ENCODE measurements around the gene GALNT2. TPM values are rescaled to one million over a fixed set of nuclear protein-coding genes. Genes with fewer than 3 reads are reported as not detected.

GALNT2 gene
- total RNA-seq, 1 experiment from 2014 or later: 141 TPM

DNA sequence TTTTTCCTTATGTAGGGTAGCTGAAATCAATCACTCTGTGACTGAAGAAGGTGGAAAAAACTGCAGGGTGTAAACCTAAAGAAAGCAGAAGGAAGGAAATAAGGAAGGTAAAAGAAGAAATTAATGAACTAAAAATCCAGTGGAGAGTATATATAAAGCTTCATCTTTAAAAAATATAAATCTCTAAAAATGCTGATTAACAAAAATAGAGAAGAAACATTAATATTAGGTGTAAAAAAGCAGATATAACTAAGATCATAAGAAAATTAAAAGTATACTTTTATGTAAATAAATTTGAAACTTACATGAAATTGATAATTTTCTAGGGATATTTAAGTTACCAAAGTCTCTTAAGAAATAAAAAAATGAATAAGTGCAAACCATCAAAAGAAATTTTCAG, 159.8 kb downstream of the GALNT2 start:
- H3K4me3 Mint-ChIP-seq (ENCODE audit: low read depth, unreplicated experiment): no peak overlapping the region
- intact Hi-C loops (cut with micrococcal nuclease; ENCODE audit: unreplicated experiment): no loop called here
- no peaks in the 10 kb centered on the region for H3K4me1 Mint-ChIP-seq (ENCODE audit: low read depth, unreplicated experiment)
- H3K9me3 Mint-ChIP-seq (ENCODE audit: low read depth, unreplicated experiment): no peaks in the 10 kb centered on the region
- BruUV-seq (replicated peaks): no TSS peak
- DNase-seq: no peak
- CTCF ChIA-PET: no interaction called here
- H3K27ac Mint-ChIP-seq (ENCODE audit: unreplicated experiment): no peak overlapping the region
- TF ChIP-seq, protein P1, sequence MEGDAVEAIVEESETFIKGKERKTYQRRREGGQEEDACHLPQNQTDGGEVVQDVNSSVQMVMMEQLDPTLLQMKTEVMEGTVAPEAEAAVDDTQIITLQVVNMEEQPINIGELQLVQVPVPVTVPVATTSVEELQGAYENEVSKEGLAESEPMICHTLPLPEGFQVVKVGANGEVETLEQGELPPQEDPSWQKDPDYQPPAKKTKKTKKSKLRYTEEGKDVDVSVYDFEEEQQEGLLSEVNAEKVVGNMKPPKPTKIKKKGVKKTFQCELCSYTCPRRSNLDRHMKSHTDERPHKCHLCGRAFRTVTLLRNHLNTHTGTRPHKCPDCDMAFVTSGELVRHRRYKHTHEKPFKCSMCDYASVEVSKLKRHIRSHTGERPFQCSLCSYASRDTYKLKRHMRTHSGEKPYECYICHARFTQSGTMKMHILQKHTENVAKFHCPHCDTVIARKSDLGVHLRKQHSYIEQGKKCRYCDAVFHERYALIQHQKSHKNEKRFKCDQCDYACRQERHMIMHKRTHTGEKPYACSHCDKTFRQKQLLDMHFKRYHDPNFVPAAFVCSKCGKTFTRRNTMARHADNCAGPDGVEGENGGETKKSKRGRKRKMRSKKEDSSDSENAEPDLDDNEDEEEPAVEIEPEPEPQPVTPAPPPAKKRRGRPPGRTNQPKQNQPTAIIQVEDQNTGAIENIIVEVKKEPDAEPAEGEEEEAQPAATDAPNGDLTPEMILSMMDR (IDR thresholded peaks at IDR 0.05; ENCODE audit: unreplicated experiment): no peak
- H3K27me3 Mint-ChIP-seq (ENCODE audit: unreplicated experiment): no peaks in the 10 kb centered on the region
- no peaks in the 10 kb centered on the region for H3K36me3 Mint-ChIP-seq (ENCODE audit: insufficient read depth, unreplicated experiment)

DNA sequence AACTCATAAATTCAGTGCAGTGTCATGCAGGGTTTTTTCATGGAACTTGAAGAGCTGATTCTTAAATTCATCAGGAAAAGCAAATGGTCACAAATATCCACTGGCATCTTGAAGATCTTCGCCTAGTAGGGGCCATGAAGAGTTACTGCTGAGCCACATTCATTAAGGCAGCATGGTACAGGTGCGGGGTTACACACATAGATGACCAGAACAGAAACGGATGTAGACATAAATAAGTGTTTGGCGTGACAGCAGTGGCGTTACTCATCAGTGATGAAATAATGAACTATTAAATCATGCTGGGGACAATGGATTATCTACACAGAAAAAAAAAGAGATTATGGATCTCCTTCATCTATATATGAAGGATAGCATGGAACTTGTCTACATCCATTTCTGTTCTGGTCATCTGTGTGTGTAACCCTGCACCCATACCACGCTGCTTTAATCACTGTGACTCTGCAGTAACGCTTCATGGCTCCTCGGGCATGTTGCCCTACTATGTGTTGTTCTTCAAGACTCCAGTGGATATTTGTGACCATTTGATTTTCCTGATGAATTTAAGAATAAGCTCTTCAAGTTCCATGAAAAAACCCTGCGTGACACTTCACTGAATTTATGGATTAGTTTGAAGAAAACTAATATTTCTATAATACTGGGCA, 161.3 kb downstream of the GALNT2 start:
- no peaks in the 10 kb centered on the region for H3K27me3 Mint-ChIP-seq (ENCODE audit: unreplicated experiment)
- no peaks in the 10 kb centered on the region for H3K4me1 Mint-ChIP-seq (ENCODE audit: low read depth, unreplicated experiment)
- TF ChIP-seq, protein P1 (IDR thresholded peaks at IDR 0.05; ENCODE audit: unreplicated experiment): no peak
- H3K36me3 Mint-ChIP-seq (ENCODE audit: insufficient read depth, unreplicated experiment): no peaks in the 10 kb centered on the region
- no TSS peak for BruUV-seq (replicated peaks)
- H3K4me3 Mint-ChIP-seq (ENCODE audit: low read depth, unreplicated experiment): no peak overlapping the region
- intact Hi-C loops (cut with micrococcal nuclease; ENCODE audit: unreplicated experiment): no loop called here
- no peak for DNase-seq
- CTCF ChIA-PET: no interaction called here
- H3K27ac Mint-ChIP-seq (ENCODE audit: unreplicated experiment): no peak overlapping the region
- no peaks in the 10 kb centered on the region for H3K9me3 Mint-ChIP-seq (ENCODE audit: low read depth, unreplicated experiment)

DNA sequence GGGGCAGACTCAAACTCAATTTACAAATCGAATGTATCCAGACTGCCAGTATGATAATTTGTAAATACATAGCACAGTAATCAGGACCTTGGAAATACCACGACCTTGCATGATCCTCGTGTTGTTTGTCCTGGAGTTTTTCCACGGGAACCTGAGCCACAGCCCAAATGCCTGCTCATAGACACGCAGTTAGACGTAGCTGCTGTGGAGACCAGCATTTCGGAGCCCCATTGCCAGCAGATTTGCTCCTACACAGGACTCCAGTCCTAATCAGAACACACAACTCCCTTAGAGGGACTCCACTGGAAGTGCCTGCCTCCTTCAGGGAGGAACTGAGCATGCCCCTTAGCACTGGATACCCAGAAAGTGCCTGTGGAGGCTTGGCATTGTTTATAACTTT, 163.2 kb downstream of the GALNT2 start:
- H3K27ac Mint-ChIP-seq (ENCODE audit: unreplicated experiment): no peak overlapping the region
- TF ChIP-seq, protein P1 (IDR thresholded peaks at IDR 0.05; ENCODE audit: unreplicated experiment): no peak
- intact Hi-C loops (cut with micrococcal nuclease; ENCODE audit: unreplicated experiment): no loop called here
- no peaks in the 10 kb centered on the region for H3K27me3 Mint-ChIP-seq (ENCODE audit: unreplicated experiment)
- no peak for DNase-seq
- CTCF ChIA-PET: no interaction called here
- H3K9me3 Mint-ChIP-seq (ENCODE audit: low read depth, unreplicated experiment): no peaks in the 10 kb centered on the region
- BruUV-seq (replicated peaks): no TSS peak
- H3K36me3 Mint-ChIP-seq (ENCODE audit: insufficient read depth, unreplicated experiment): peaks cover 2% of the 10 kb centered on the region
- no peak overlapping the region for H3K4me3 Mint-ChIP-seq (ENCODE audit: low read depth, unreplicated experiment)
- no peaks in the 10 kb centered on the region for H3K4me1 Mint-ChIP-seq (ENCODE audit: low read depth, unreplicated experiment)

DNA sequence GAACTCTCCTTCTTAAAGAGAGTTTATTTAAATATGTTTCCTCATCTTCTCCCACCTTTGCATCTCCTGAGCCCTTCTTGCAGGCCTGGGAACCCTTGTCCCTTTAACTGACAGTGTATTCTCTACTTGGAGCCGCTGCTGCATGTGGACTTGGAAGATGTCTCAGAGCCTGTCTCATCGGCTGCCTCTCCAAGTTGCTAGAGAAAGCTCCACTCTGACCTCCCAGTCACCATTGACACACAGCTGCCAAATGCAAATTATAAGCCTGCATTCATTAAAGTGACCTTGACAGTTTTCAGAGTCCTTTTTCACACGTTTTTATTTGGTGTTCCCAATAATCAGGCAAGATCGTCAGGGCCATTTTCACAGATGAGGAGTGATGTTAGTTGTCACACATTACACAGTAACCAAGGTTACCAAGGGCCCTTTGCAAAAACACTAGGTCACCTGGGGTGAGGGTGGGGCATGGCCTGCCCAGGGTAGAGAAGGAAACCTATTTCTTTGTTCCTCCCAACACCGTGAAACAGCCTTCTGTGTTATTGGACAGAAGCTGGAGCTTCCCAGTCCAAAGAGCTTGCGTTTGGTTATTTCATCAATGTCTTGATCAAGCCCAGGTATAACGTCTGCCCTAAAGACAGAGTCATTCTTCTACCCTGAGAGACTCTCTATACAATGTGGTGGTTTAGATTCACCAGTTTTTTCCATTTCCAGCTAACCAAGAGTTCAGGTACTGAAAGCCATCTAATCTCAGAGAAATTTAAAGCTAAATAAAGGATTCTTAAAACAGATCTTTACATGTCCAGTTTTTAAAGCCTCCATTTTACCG, 164.1 kb downstream of the GALNT2 start:
- Mint-ChIP-seq H3K36me3 (ENCODE audit: insufficient read depth, unreplicated experiment) (peaks cover 4% of the 10 kb centered on the region), H3K9me3 (ENCODE audit: low read depth, unreplicated experiment) (no peaks in the 10 kb centered on the region), H3K27me3 (ENCODE audit: unreplicated experiment) (no peaks in the 10 kb centered on the region), H3K4me1 (ENCODE audit: low read depth, unreplicated experiment) (no peaks in the 10 kb centered on the region), H3K4me3 (ENCODE audit: low read depth, unreplicated experiment) (no peak overlapping the region), H3K27ac (ENCODE audit: unreplicated experiment) (no peak overlapping the region)
- CTCF ChIA-PET: interaction anchor here (1.3 kb wide), 1 partner anchor 37 kb away, joined by 3 read pairs; no protein-coding TSS in a partner anchor
- TF ChIP-seq, protein P1 (IDR thresholded peaks at IDR 0.05; ENCODE audit: unreplicated experiment): no peak
- intact Hi-C loops (cut with micrococcal nuclease; ENCODE audit: unreplicated experiment): no loop called here
- DNase-seq: no peak
- no TSS peak for BruUV-seq (replicated peaks)

Data from Calu3 (cell line).